Mesothelial cell of epicardium (in vitro differentiated cells): Measurements from ENCODE around the gene TACR2. TPM values are rescaled to one million over a fixed set of nuclear protein-coding genes. Genes with fewer than 3 reads are reported as not detected.

Source experiments
- DNase-seq, 2 experiments: peaks; one replicate each; pipeline ENCODE4 v3.0.0; 2021; ENCODE audit warnings: low spot score in 2 of 2; ENCODE audit not compliant: unreplicated experiment in 2 of 2
- H3K27ac Mint-ChIP-seq: 2 replicates; pipeline ENCODE4 v1.8.0; 2021; ENCODE audit warnings: mixed read lengths
- H3K27me3 Mint-ChIP-seq: 2 replicates; pipeline ENCODE4 v1.8.0; 2021; ENCODE audit warnings: low read depth, mixed read lengths
- H3K36me3 Mint-ChIP-seq: 2 replicates; pipeline ENCODE4 v1.8.0; 2021; ENCODE audit warnings: mixed read lengths
- H3K4me1 Mint-ChIP-seq: 2 replicates; pipeline ENCODE4 v1.8.0; 2021; ENCODE audit warnings: mixed read lengths
- H3K4me3 Mint-ChIP-seq: 2 replicates; pipeline ENCODE4 v1.8.0; 2021; ENCODE audit warnings: mild to moderate bottlenecking, moderate library complexity, mixed read lengths
- H3K9me3 Mint-ChIP-seq: 2 replicates; pipeline ENCODE4 v1.8.0; 2021; ENCODE audit warnings: mixed read lengths
- total RNA-seq: library from RNA; stranded (reverse); gene quantifications from 3 replicates; pipeline ENCODE4 v1.2.1, GENCODE V29; 2021
- TF ChIP-seq, protein P1 (sequence below): fragments of 200-600 bp; sonication (generic); IDR thresholded peaks from one replicate; pipeline ENCODE4 v1.5.0; 2021; ENCODE audit warnings: antibody characterized with exemption; ENCODE audit not compliant: unreplicated experiment

Gene TACR2
- total RNA-seq, 1 donor from 2014 or later, result not detected

DNA sequence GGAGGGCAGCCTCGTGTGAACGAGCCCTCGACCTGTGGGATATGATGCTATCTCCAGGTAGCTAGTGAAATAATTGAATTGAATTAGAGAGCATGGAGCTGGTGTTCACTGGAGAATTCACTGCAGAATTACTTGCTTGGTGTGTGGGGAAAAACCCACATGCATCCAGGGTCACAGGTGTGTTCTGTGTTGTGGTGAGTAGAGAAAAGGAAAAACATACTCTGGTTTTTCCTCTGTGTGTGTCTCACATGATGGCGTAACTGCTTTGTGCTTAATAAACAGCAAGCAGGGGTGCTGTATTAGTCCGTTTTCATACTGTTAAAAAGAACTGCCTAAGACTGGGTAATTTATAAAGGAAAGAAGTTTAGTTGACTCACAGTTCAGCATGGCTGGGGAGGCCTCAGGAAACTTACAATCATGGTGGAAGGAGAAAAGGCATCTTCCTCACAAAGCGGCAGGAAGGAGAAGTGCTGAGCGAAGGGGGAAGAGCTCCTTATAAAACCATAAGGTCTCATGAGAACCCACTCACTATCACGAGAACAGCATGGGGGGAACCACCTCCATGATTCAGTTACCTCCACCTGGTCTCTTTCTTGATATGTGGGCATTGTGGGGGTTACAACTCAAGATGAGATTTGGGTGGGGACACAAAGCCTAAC is 62.6 kb downstream of the TACR2 start:
- TF ChIP-seq, protein P1, sequence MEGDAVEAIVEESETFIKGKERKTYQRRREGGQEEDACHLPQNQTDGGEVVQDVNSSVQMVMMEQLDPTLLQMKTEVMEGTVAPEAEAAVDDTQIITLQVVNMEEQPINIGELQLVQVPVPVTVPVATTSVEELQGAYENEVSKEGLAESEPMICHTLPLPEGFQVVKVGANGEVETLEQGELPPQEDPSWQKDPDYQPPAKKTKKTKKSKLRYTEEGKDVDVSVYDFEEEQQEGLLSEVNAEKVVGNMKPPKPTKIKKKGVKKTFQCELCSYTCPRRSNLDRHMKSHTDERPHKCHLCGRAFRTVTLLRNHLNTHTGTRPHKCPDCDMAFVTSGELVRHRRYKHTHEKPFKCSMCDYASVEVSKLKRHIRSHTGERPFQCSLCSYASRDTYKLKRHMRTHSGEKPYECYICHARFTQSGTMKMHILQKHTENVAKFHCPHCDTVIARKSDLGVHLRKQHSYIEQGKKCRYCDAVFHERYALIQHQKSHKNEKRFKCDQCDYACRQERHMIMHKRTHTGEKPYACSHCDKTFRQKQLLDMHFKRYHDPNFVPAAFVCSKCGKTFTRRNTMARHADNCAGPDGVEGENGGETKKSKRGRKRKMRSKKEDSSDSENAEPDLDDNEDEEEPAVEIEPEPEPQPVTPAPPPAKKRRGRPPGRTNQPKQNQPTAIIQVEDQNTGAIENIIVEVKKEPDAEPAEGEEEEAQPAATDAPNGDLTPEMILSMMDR, result no peak
- Mint-ChIP-seq H3K9me3 (no peaks in the 10 kb centered on the region), H3K4me1 (no peaks in the 10 kb centered on the region), H3K4me3 (no peak overlapping the region), H3K27ac (no peak overlapping the region), H3K27me3 (no peaks in the 10 kb centered on the region), H3K36me3 (peaks cover 15% of the 10 kb centered on the region)
- DNase-seq, result no peak

Other genes starting within 250 kb of the TACR2 start
- gene SUPV3L1, start 236.7 kb downstream of the TACR2 start, total RNA-seq, result 38.0 to 42.4 TPM (median 38.3 TPM) in 3 replicates
- 0.14 TPM in 1 of 3 replicates, not detected in the others for gene HKDC1, start 196.6 kb downstream of the TACR2 start, total RNA-seq
- gene HK1, start 138.4 kb downstream of the TACR2 start, total RNA-seq, result 61.8 to 68.7 TPM (median 65.6 TPM) in 3 replicates
- gene TSPAN15, start 34.5 kb upstream of the TACR2 start, total RNA-seq, result 17.7 to 20.9 TPM (median 19.7 TPM) in 3 replicates
- not detected in 3 replicates for gene NEUROG3, start 156.5 kb upstream of the TACR2 start, total RNA-seq
- gene FAM241B, start 213.3 kb upstream of the TACR2 start, total RNA-seq, result 19.2 to 20.9 TPM (median 20.1 TPM) in 3 replicates